CD4-positive, alpha-beta T cell (primary cell): ENCODE measurements around the gene CFLAR. TPM values are rescaled to one million over a fixed set of nuclear protein-coding genes. Genes with fewer than 3 reads are reported as not detected.

ENCODE experiments used
- ATAC-seq: fragments of 200-7000 bp; cut with Tn5 transposase; one replicate; pipeline ENCODE4 v1.10.0; 2022; ENCODE audit warnings: mild to moderate bottlenecking; ENCODE audit not compliant: poor library complexity
- CTCF ChIA-PET: fragments of 350-600 bp; sonication (Branson Sonifier 250); formaldehyde crosslinking; loops from one replicate; lab custom pipeline; 2021; ENCODE audit warnings: antibody characterized with exemption, inconsistent platforms; lab: Charles Lee
- POLR2A ChIA-PET: fragments of 350-600 bp; sonication (Branson Sonifier 250); formaldehyde crosslinking; loops from one replicate; lab custom pipeline; 2021; ENCODE audit warnings: antibody characterized with exemption, inconsistent platforms; lab: Charles Lee
- DNase-seq, 14 experiments: peaks; one replicate each; pipeline ENCODE4 v3.0.0-alpha.2; 2013 to 2020; ENCODE audit warnings: mixed read lengths in 2 of 14
- H3K27ac ChIP-seq, 2 donors: one replicate each; pipeline versions ENCODE4 v1.5.1 to v1.7.0; 2013; ENCODE audit warnings: low read length in 2 of 2, low read depth in 1 of 2, mild to moderate bottlenecking in 1 of 2
- H3K27me3 ChIP-seq, 2 experiments: 1 replicate in 1 of 2; 2 replicates in 1 of 2; pipeline versions ENCODE4 v1.6.1 to v1.7.0; 2013; ENCODE audit warnings: low read length in 2 of 2, control low read depth in 1 of 2, mild to moderate bottlenecking in 1 of 2, moderate library complexity in 1 of 2; ENCODE audit not compliant: insufficient read depth in 2 of 2, control insufficient read depth in 1 of 2
- H3K36me3 ChIP-seq: one replicate; pipeline ENCODE4 v1.6.1; 2013; ENCODE audit warnings: low read length, control low read depth; ENCODE audit not compliant: insufficient read depth
- H3K4me1 ChIP-seq: one replicate; pipeline ENCODE4 v1.6.1; 2013; ENCODE audit warnings: low read length, control low read depth; ENCODE audit not compliant: insufficient read depth
- H3K4me3 ChIP-seq: one replicate; pipeline ENCODE4 v1.5.1; 2013; ENCODE audit warnings: mild to moderate bottlenecking, low read length, moderate library complexity
- H3K9me3 ChIP-seq, 2 experiments: 1 replicate in 1 of 2; 2 replicates in 1 of 2; pipeline versions ENCODE4 v1.6.1 to v1.7.0; 2013; ENCODE audit warnings: low read length in 2 of 2, mild to moderate bottlenecking in 2 of 2, control low read depth in 1 of 2, moderate library complexity in 1 of 2; ENCODE audit not compliant: control insufficient read depth in 1 of 2, insufficient read depth in 1 of 2
- H3K27ac Mint-ChIP-seq: one replicate; pipeline ENCODE4 v1.8.0; 2020; ENCODE audit warnings: mixed read lengths
- H3K27me3 Mint-ChIP-seq: one replicate; pipeline ENCODE4 v1.8.0; 2021; ENCODE audit warnings: mixed read lengths
- H3K36me3 Mint-ChIP-seq: one replicate; pipeline ENCODE4 v1.8.0; 2021; ENCODE audit warnings: low read depth, mixed read lengths
- H3K4me1 Mint-ChIP-seq: one replicate; pipeline ENCODE4 v1.8.0; 2021; ENCODE audit warnings: low read depth, mixed read lengths
- H3K4me3 Mint-ChIP-seq: one replicate; pipeline ENCODE4 v1.8.0; 2020; ENCODE audit warnings: mild to moderate bottlenecking, mixed read lengths
- H3K9me3 Mint-ChIP-seq: one replicate; pipeline ENCODE4 v1.8.0; 2020; ENCODE audit warnings: mixed read lengths
- intact Hi-C, 2 experiments: fragments of 100-400 bp; cut with DNase I in 1 of 2; cut with micrococcal nuclease in 1 of 2; formaldehyde crosslinking; loops; one replicate each; pipeline versions ENCODE4 v1.15.1 to v1.9.0; 2023 to 2025; cut with DNase I, micrococcal nuclease
- total RNA-seq, 174 experiments: library from RNA in 2 of 174; stranded (reverse) in 2 of 174; gene quantifications; one replicate each; pipeline ENCODE4 v1.2.3 and lab custom pipeline; 2021 to 2026
- TF ChIP-seq, protein P1 (sequence below): fragments of 200-600 bp; IDR thresholded peaks from one replicate; pipeline ENCODE4 v1.8.0; 2022; ENCODE audit warnings: antibody characterized with exemption, mild to moderate bottlenecking

Gene CFLAR
- total RNA-seq, 2 experiments from 2014 or later = 178 to 181 TPM

DNA sequence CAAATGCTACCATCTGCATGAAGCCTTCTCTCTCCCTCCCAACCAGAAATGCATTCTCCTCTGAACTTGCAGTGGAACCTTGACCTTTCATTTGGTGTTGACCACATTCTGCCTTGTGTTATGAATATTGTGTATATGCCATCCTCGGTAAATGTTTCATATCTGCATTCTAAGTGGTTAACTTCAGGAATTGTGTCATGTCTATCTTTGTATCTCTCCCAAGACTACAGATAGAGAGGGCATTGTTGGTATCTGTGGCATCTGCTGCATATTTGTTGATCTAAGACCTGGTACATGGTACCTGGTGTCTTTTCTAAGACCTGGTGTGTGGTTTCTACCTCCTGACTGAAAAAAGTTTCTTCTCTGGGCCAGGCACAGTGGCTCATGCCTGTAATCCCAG is 101.0 kb downstream of the CFLAR start:
- intact Hi-C loops = no loop called here
- CTCF ChIA-PET = no interaction called here
- peak overlapping the region; percentile 40 for H3K27ac Mint-ChIP-seq
- H3K4me1 ChIP-seq = peaks cover 22% of the 10 kb centered on the region
- TF ChIP-seq, protein P1, sequence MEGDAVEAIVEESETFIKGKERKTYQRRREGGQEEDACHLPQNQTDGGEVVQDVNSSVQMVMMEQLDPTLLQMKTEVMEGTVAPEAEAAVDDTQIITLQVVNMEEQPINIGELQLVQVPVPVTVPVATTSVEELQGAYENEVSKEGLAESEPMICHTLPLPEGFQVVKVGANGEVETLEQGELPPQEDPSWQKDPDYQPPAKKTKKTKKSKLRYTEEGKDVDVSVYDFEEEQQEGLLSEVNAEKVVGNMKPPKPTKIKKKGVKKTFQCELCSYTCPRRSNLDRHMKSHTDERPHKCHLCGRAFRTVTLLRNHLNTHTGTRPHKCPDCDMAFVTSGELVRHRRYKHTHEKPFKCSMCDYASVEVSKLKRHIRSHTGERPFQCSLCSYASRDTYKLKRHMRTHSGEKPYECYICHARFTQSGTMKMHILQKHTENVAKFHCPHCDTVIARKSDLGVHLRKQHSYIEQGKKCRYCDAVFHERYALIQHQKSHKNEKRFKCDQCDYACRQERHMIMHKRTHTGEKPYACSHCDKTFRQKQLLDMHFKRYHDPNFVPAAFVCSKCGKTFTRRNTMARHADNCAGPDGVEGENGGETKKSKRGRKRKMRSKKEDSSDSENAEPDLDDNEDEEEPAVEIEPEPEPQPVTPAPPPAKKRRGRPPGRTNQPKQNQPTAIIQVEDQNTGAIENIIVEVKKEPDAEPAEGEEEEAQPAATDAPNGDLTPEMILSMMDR = no peak
- no peaks in the 10 kb centered on the region for H3K27me3 ChIP-seq
- peaks cover 43% of the 10 kb centered on the region for H3K4me1 Mint-ChIP-seq
- no peak overlapping the region for H3K4me3 Mint-ChIP-seq
- no peaks in the 10 kb centered on the region for H3K9me3 ChIP-seq
- POLR2A ChIA-PET = no interaction called here
- peaks cover 51% of the 10 kb centered on the region for H3K36me3 Mint-ChIP-seq
- DNase-seq (no peak), ATAC-seq (no peak)
- H3K27me3 Mint-ChIP-seq = no peaks in the 10 kb centered on the region
- H3K9me3 Mint-ChIP-seq = no peaks in the 10 kb centered on the region
- no peak overlapping the region for H3K4me3 ChIP-seq
- H3K36me3 ChIP-seq = peaks cover 48% of the 10 kb centered on the region
- no peak overlapping the region for H3K27ac ChIP-seq

GRCh38 chr2:201218780-201219179 is 102.8 kb downstream of the CFLAR start:
- peaks cover 46% of the 10 kb centered on the region for H3K36me3 ChIP-seq
- DNase-seq = no peak
- TF ChIP-seq, protein P1 = no peak
- H3K4me1 Mint-ChIP-seq = peaks cover 59% of the 10 kb centered on the region
- ChIA-PET CTCF (interaction anchor here (7.1 kb wide), 1 partner anchor 14 kb away, joined by 54 read pairs; no protein-coding TSS in a partner anchor), POLR2A (no interaction called here)
- no peak overlapping the region for H3K4me3 Mint-ChIP-seq
- no peak for ATAC-seq
- H3K27ac ChIP-seq = no peak overlapping the region
- H3K9me3 Mint-ChIP-seq = no peaks in the 10 kb centered on the region
- H3K4me1 ChIP-seq = peaks cover 26% of the 10 kb centered on the region
- peaks cover 63% of the 10 kb centered on the region for H3K36me3 Mint-ChIP-seq
- no peaks in the 10 kb centered on the region for H3K27me3 Mint-ChIP-seq
- no peak overlapping the region for H3K4me3 ChIP-seq
- intact Hi-C loops = no loop called here
- H3K9me3 ChIP-seq = no peaks in the 10 kb centered on the region
- H3K27ac Mint-ChIP-seq = peak overlapping the region; percentile 81
- no peaks in the 10 kb centered on the region for H3K27me3 ChIP-seq

DNA sequence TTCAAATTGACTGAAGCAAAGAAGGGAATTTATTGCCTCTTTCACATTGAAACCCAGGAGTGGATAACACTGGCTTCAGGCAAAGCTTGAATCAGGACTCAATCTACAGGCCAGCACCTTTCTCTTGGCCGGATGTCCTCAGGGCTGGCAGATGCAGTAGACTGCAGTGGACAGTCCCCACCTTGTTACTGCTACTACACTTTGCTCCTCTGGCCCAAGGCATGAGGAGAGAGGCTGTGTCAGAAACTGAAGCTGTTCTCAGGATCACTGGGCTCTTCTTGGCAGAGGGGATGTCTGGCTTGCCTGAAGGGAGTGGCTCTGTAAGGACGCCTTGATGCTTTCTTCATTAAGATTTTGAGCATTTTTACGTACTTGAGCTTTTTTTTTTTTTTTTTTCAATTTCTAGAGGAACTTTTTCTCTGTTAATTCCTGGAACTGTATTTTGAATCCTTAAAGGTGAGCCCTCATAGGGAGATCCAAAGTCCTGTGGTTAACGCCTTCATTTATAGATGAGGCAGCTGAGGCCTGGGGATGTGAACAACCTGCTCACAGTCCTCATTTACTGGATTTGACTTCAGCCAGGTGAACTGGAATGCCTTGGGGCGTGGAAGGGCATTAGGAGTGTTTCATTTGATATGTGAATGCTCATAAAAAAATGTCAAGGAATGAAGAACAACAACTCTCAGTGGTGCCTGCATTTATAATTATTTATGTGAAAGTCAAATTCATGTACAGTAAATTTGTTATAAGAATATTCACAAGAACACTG is 103.5 kb downstream of the CFLAR start:
- ChIA-PET POLR2A (interaction anchor here (1.3 to 1.8 kb wide), 3 partner anchors 13 to 355 kb away, joined by 5 to 8 read pairs (median 7); partner anchors contain the start of gene CLK1), CTCF (interaction anchor here (0.6 to 7.1 kb wide), 2 partner anchors 13 to 394 kb away, joined by 3 to 54 read pairs; no protein-coding TSS in a partner anchor)
- Mint-ChIP-seq H3K4me3 (peak overlapping the region; percentile 32), H3K27ac (peak overlapping the region; percentile 81), H3K9me3 (no peaks in the 10 kb centered on the region), H3K27me3 (no peaks in the 10 kb centered on the region), H3K4me1 (peaks cover 59% of the 10 kb centered on the region), H3K36me3 (peaks cover 63% of the 10 kb centered on the region)
- intact Hi-C loops = no loop called here
- Histone ChIP-seq H3K9me3 (no peaks in the 10 kb centered on the region), H3K27me3 (no peaks in the 10 kb centered on the region), H3K27ac (peak overlapping the region in 1 of 2 donors; percentile 48), H3K4me3 (no peak overlapping the region), H3K4me1 (peaks cover 27% of the 10 kb centered on the region), H3K36me3 (peaks cover 45% of the 10 kb centered on the region)
- TF ChIP-seq, protein P1 = no peak
- ATAC-seq (no peak), DNase-seq (no peak)
